ENCODE results near the gene FGFBP2.

DNA sequence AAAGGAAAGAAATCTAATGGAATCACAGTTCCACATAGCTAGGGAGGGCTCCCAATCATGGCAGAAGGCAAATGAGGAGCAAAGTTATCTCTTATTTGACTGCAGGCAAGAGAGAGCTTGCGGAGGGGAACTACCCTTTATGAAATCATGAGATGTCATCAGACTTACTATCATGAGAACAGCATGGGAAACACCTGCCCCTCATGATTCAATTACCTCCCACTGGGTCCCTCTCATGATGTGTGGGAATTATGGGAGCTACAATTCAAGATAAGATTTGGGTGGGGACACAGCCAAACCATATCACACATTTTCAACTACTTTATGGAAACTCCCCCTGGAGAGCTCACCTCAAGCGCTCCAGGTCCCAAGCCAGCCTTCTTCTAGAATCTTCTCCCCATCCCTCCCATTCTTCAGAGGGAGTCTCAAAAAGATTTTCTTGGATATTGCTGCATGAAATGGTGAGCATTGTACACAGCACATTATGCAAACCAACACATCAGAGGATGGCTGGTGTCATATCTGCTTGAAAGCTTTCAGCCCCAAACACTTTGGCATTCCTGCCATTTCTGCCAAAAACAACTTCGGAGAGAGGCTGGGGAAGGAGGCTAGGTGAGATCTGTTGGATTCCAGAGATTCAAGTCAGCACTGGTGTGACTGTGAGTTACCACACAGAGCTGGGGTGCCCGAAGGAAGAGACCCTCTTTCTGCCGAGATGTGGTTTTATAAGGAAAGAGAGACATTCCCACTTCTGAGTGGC lies 31.3 kb downstream of the FGFBP2 start:
- TF ChIP-seq, protein P1, sequence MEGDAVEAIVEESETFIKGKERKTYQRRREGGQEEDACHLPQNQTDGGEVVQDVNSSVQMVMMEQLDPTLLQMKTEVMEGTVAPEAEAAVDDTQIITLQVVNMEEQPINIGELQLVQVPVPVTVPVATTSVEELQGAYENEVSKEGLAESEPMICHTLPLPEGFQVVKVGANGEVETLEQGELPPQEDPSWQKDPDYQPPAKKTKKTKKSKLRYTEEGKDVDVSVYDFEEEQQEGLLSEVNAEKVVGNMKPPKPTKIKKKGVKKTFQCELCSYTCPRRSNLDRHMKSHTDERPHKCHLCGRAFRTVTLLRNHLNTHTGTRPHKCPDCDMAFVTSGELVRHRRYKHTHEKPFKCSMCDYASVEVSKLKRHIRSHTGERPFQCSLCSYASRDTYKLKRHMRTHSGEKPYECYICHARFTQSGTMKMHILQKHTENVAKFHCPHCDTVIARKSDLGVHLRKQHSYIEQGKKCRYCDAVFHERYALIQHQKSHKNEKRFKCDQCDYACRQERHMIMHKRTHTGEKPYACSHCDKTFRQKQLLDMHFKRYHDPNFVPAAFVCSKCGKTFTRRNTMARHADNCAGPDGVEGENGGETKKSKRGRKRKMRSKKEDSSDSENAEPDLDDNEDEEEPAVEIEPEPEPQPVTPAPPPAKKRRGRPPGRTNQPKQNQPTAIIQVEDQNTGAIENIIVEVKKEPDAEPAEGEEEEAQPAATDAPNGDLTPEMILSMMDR (IDR thresholded peaks at IDR 0.05; ENCODE audit: low read depth, low read length) = no peak
- TF ChIP-seq EZH2phosphoT487 (IDR thresholded peaks at IDR 0.05; ENCODE audit: low read depth) = no peak
